ENCODE data around the gene KCNG4. TPM values are rescaled to one million over a fixed set of nuclear protein-coding genes. Genes with fewer than 3 reads are reported as not detected.
"Not testable (repeated sequence)": the region's sequence is repeated elsewhere in the genome, so short reads cannot be mapped to it uniquely, and the experiment has no call there.

KCNG4 gene
- total RNA-seq, 2 donors from 2014 or later, result not detected

GRCh38 chr16:84218956-84219355 lies 20.9 kb downstream of the KCNG4 start:
- Histone ChIP-seq H3K27me3 (replicated peaks; ENCODE audit: insufficient read depth) (no peaks in the 10 kb centered on the region), H3K27ac (no peak overlapping the region), H3K4me3 (no peak overlapping the region), H3K36me3 (no peaks in the 10 kb centered on the region), H3K4me1 (ENCODE audit: control insufficient read depth in 1 of 2, low read depth in 2 of 2) (peaks cover 0 to 5% of the 10 kb centered on the region in 2 donors), H3K9me3 (no peaks in the 10 kb centered on the region)
- TF ChIP-seq CTCF (IDR thresholded peaks at IDR 0.05), result no peak
- DNase-seq (ENCODE audit: low spot score), result no peak
- ATAC-seq (ENCODE audit: insufficient number of reproducible peaks, low FRiP score, low read depth), result no peak

- no peak for ATAC-seq (ENCODE audit: insufficient number of reproducible peaks, low FRiP score, low read depth)
- H3K4me1 ChIP-seq (ENCODE audit: control insufficient read depth in 1 of 2, low read depth in 2 of 2), result peaks cover 0 to 5% of the 10 kb centered on the region in 2 donors
- no peak overlapping the region for H3K27ac ChIP-seq
- H3K27me3 ChIP-seq (replicated peaks; ENCODE audit: insufficient read depth), result no peaks in the 10 kb centered on the region
- no peak overlapping the region for H3K4me3 ChIP-seq
- H3K9me3 ChIP-seq, result no peaks in the 10 kb centered on the region
- no peaks in the 10 kb centered on the region for H3K36me3 ChIP-seq
- no peak for TF ChIP-seq CTCF (IDR thresholded peaks at IDR 0.05)
- no peak for DNase-seq (ENCODE audit: low spot score)
Observed at GRCh38 chr16:84218176-84218823, 21.5 kb downstream of the KCNG4 start.

GRCh38 chr16:84216144-84216543 lies 23.7 kb downstream of the KCNG4 start:
- not testable (repeated sequence) for H3K27me3 ChIP-seq (replicated peaks; ENCODE audit: insufficient read depth); H3K4me3 ChIP-seq; DNase-seq (ENCODE audit: low spot score); H3K4me1 ChIP-seq (ENCODE audit: control insufficient read depth in 1 of 2, low read depth in 2 of 2); ATAC-seq (ENCODE audit: insufficient number of reproducible peaks, low FRiP score, low read depth); H3K9me3 ChIP-seq; H3K36me3 ChIP-seq; H3K27ac ChIP-seq

DNA sequence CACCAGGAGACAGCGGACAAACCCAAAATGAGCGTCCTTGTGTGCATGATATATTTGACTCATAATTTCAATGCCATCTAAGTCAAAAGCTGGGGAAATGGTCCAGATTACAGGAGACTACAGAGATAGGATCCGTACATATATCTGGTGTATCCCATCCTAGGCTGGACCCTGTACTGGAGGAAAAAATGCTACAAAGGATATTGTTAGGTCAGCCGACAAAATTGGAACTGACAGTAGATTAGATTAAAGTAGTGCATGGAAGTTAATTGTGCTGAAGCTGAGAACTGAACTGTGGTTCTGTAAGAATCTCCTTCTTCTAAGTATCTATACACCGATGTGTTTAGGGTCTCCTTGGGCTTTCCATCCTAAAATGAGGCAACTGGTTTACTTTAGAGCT lies 24.3 kb downstream of the KCNG4 start:
- Histone ChIP-seq H3K9me3 (no peaks in the 10 kb centered on the region), H3K27ac (no peak overlapping the region), H3K27me3 (replicated peaks; ENCODE audit: insufficient read depth) (no peaks in the 10 kb centered on the region), H3K4me3 (no peak overlapping the region), H3K4me1 (ENCODE audit: control insufficient read depth in 1 of 2, low read depth in 2 of 2) (peaks cover 0 to 5% of the 10 kb centered on the region in 2 donors), H3K36me3 (no peaks in the 10 kb centered on the region)
- no peak for ATAC-seq (ENCODE audit: insufficient number of reproducible peaks, low FRiP score, low read depth)
- no peak for DNase-seq (ENCODE audit: low spot score)
- TF ChIP-seq CTCF (IDR thresholded peaks at IDR 0.05), result no peak

- TF ChIP-seq CTCF (IDR thresholded peaks at IDR 0.05), result no peak
- no peaks in the 10 kb centered on the region for H3K36me3 ChIP-seq
- no peaks in the 10 kb centered on the region for H3K9me3 ChIP-seq
- no peak overlapping the region for H3K27ac ChIP-seq
- H3K4me3 ChIP-seq, result no peak overlapping the region
- DNase-seq (ENCODE audit: low spot score) (no peak), ATAC-seq (ENCODE audit: insufficient number of reproducible peaks, low FRiP score, low read depth) (no peak)
- H3K27me3 ChIP-seq (replicated peaks; ENCODE audit: insufficient read depth), result no peaks in the 10 kb centered on the region
- peaks cover 0 to 5% of the 10 kb centered on the region in 2 donors for H3K4me1 ChIP-seq (ENCODE audit: control insufficient read depth in 1 of 2, low read depth in 2 of 2)
Observed at GRCh38 chr16:84214451-84215066, 25.3 kb downstream of the KCNG4 start.
